ENCODE measurements around the gene PLXNA2. TPM values are rescaled to one million over a fixed set of nuclear protein-coding genes. Genes with fewer than 3 reads are reported as not detected.

Gene PLXNA2
- total RNA-seq, 1 experiment from 2014 or later = 0.89 TPM

DNA sequence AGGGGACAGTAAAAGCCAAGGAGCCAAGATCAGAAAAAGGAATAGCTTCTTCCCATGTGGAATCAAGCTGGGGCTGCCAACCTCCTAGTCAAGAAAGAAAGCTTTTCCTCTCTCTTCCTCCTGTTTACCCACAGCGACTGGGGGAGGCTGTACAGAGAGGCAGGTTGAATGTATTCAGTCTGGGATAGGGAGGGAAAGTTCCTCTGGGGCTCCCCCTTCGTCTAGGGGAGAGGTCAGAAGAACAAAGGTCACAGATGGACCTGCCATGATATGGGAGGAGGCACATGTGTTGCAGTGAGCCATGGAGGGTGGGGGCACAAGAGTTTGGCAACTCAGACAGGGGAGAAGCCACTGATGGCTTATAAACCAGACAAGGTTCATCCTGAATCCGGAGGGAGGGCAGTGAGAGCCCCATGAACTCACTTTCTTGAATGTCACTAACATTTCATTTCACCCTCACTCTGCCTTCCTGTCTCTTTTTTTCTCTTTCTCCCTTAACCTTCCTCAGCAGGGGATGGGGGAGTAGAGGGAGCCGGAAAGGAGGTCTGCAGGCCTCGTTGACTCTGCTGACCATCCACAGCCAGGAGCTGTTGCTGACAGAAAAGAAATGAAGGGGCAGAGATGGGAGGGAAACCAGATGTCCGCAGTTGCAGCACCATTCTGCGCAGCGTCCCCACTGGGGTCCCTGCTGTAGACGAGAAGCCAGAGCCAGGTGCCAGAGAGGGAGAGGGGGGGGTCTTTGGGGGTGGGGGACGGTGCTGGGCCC is 61.1 kb downstream of the PLXNA2 start:
- Histone ChIP-seq H3K27ac (ENCODE audit: low read depth, low read length) (no peak overlapping the region), H3K9me3 (ENCODE audit: control insufficient read depth in 1 of 2, insufficient read depth in 1 of 2, low read depth in 1 of 2, low read length in 2 of 2) (no peaks in the 10 kb centered on the region), H3K9ac (ENCODE audit: low read length) (no peak overlapping the region), H3K4me2 (ENCODE audit: low read length) (no peak overlapping the region), H2AFZ (ENCODE audit: low read depth, low read length, poor library complexity, severe bottlenecking) (no peak overlapping the region), H3K9me2 (ENCODE audit: insufficient read depth) (no peaks in the 10 kb centered on the region), H3K36me3 (ENCODE audit: control insufficient read depth in 1 of 2, insufficient read depth in 2 of 2, low read length in 2 of 2) (no peaks in the 10 kb centered on the region), H3K27me3 (ENCODE audit: insufficient read depth, low read length) (no peaks in the 10 kb centered on the region), H3K79me2 (ENCODE audit: insufficient read depth, low read length) (no peaks in the 10 kb centered on the region), H4K20me1 (ENCODE audit: insufficient read depth) (no peaks in the 10 kb centered on the region), H3K4me1 (ENCODE audit: control insufficient read depth in 1 of 2, insufficient read depth in 2 of 2, low read length in 2 of 2) (peaks cover 12 to 19% of the 10 kb centered on the region in 2 experiments), H3K4me3 (replicated peaks in 1 of 2; ENCODE audit: low read depth in 1 of 2, low read length in 2 of 2) (no peak overlapping the region)
- ChIA-PET CTCF (no interaction called here), POLR2A (no interaction called here), RAD21 (ENCODE audit: low non-redundant PET in 1 of 2, low total read pairs in 2 of 2, uncharacterized antibody in 2 of 2, unreplicated experiment in 2 of 2) (no interaction called here)
- no peak for TF ChIP-seq EZH2phosphoT487 (IDR thresholded peaks at IDR 0.05; ENCODE audit: borderline replicate concordance)
- TF ChIP-seq, protein P1, sequence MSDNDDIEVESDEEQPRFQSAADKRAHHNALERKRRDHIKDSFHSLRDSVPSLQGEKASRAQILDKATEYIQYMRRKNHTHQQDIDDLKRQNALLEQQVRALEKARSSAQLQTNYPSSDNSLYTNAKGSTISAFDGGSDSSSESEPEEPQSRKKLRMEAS (IDR thresholded peaks at IDR 0.05) = no peak
- no peak for TF ChIP-seq ZNF274 (IDR thresholded peaks at IDR 0.05; ENCODE audit: low read depth, low read length)
- ATAC-seq (no peak), DNase-seq (ENCODE audit: low read depth, low spot score) (no peak)
- intact Hi-C loops (cut with micrococcal nuclease) = no loop called here
- BruUV-seq (replicated peaks) = no TSS peak

DNA sequence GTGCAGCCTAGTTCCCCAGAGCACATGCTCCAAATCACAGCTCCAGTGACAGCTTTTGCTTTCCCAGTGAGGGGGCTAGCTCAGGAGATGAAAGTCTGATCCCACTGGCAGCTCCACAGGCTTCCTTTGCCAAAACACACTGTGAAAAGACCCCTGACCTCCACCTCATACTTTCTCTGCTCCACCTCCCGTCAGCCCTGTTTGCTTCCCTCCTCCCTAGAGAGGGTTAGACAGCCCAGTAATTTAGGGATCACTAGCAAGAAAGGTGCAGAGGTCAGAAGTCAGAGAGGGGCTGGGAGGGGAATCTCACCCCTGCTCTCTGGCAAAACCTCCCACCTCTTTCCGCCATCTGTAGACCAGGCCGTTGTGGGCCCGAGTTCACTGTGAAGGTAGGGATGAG is 62.8 kb downstream of the PLXNA2 start:
- H3K4me2 ChIP-seq (ENCODE audit: low read length) = no peak overlapping the region
- no peak overlapping the region for H2AFZ ChIP-seq (ENCODE audit: low read depth, low read length, poor library complexity, severe bottlenecking)
- no peak overlapping the region for H3K4me3 ChIP-seq (replicated peaks in 1 of 2; ENCODE audit: low read depth in 1 of 2, low read length in 2 of 2)
- H3K9me3 ChIP-seq (ENCODE audit: control insufficient read depth in 1 of 2, insufficient read depth in 1 of 2, low read depth in 1 of 2, low read length in 2 of 2) = no peaks in the 10 kb centered on the region
- intact Hi-C loops (cut with micrococcal nuclease) = no loop called here
- no peaks in the 10 kb centered on the region for H3K9me2 ChIP-seq (ENCODE audit: insufficient read depth)
- no peaks in the 10 kb centered on the region for H4K20me1 ChIP-seq (ENCODE audit: insufficient read depth)
- ChIA-PET CTCF (no interaction called here), POLR2A (no interaction called here), RAD21 (ENCODE audit: low non-redundant PET in 1 of 2, low total read pairs in 2 of 2, uncharacterized antibody in 2 of 2, unreplicated experiment in 2 of 2) (no interaction called here)
- no peaks in the 10 kb centered on the region for H3K79me2 ChIP-seq (ENCODE audit: insufficient read depth, low read length)
- BruUV-seq (replicated peaks) = no TSS peak
- no peak overlapping the region for H3K27ac ChIP-seq (ENCODE audit: low read depth, low read length)
- no peaks in the 10 kb centered on the region for H3K27me3 ChIP-seq (ENCODE audit: insufficient read depth, low read length)
- DNase-seq (ENCODE audit: low read depth, low spot score) (no peak), ATAC-seq (no peak)
- TF ChIP-seq SP1 (IDR thresholded peaks at IDR 0.05; ENCODE audit: low read depth) (no peak), POLR2AphosphoS5 (IDR thresholded peaks at IDR 0.05; ENCODE audit: low read depth, low read length) (no peak), EGR1 (IDR thresholded peaks at IDR 0.05; ENCODE audit: low read depth) (no peak), FOSL1 (IDR thresholded peaks at IDR 0.05; ENCODE audit: low read depth) (no peak), SRF (IDR thresholded peaks at IDR 0.05; ENCODE audit: low read depth) (no peak)
- TF ChIP-seq, protein P2, sequence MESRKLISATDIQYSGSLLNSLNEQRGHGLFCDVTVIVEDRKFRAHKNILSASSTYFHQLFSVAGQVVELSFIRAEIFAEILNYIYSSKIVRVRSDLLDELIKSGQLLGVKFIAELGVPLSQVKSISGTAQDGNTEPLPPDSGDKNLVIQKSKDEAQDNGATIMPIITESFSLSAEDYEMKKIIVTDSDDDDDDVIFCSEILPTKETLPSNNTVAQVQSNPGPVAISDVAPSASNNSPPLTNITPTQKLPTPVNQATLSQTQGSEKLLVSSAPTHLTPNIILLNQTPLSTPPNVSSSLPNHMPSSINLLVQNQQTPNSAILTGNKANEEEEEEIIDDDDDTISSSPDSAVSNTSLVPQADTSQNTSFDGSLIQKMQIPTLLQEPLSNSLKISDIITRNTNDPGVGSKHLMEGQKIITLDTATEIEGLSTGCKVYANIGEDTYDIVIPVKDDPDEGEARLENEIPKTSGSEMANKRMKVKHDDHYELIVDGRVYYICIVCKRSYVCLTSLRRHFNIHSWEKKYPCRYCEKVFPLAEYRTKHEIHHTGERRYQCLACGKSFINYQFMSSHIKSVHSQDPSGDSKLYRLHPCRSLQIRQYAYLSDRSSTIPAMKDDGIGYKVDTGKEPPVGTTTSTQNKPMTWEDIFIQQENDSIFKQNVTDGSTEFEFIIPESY (IDR thresholded peaks at IDR 0.05; ENCODE audit: extremely low read depth, insufficient replicate concordance, low read length) = no peak
- H3K36me3 ChIP-seq (ENCODE audit: control insufficient read depth in 1 of 2, insufficient read depth in 2 of 2, low read length in 2 of 2) = no peaks in the 10 kb centered on the region
- H3K4me1 ChIP-seq (ENCODE audit: control insufficient read depth in 1 of 2, insufficient read depth in 2 of 2, low read length in 2 of 2) = peaks cover 14 to 21% of the 10 kb centered on the region in 2 experiments
- no peak overlapping the region for H3K9ac ChIP-seq (ENCODE audit: low read length)

Data from HCT116 (cell line).